SK-MEL-5 (cell line): Measurements from ENCODE around the gene RHNO1. TPM values are rescaled to one million over a fixed set of nuclear protein-coding genes. Genes with fewer than 3 reads are reported as not detected.

Experiments
- DNase-seq: peaks from one replicate; pipeline ENCODE4 v3.0.0-alpha.2; 2016; ENCODE audit warnings: low read depth, low spot score
- in situ Hi-C: cut with HindIII; loops from 2 replicates; pipeline ENCODE4 v1.10.0; 2016; ENCODE audit warnings: low sequenced_read_pairs, high pct_unique_total_duplicates, low pct_unique_long_range_greater_than_20kb
- total RNA-seq: library from RNA; depleted of rRNA; stranded (reverse); fragments of >200 nt; shearing (Covaris generic); gene quantifications from 2 replicates; pipeline ENCODE4 v1.2.3, GENCODE V29; 2014

RHNO1 gene
- total RNA-seq, 1 experiment from 2014 or later: 34.8 TPM

DNA sequence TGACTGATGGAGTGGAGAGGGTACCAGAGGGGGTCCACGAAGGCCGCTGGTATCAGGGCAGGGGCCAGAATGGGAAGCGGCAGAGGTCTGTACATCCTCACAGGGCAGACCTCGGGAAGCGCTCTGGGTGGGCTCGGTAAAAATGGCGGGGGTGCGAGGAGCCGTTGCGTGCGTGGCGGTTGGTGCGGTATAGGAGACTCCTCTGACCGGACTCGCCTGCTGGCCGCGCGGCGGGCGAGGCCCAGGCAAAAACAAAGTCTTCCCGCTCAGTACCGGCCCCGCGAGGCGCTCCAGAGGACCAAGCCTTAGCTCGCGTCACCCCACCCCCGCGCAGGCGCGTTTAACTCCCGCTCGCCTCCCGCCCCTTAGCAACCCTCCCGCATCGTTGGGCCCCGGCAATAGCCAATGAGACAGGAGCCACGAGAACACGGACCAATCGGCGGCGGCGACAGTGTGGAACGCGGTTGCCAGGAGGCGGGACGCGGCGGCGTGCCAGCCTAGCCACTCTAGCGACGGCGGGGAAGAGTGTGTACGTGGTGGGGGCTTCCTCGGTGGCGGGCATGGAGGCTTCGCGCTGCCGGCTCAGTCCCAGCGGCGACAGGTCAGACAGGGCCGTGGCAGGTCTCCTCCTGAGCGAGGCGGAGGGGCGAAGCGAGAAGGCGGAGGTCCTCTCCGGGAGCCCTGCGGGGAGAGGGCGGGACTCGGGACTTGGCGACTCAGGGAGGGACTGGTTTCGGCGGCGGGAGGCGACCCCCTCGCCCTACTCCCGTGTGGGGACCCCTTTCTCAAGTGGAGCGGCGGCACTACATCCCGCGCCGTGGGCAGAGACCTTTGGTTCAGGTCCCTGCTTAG lies 13.6 kb downstream of the RHNO1 start, which contains the start of gene TULP3:
Gene TULP3, plus strand, starts transcription at position 504 of the 852 bp plus-strand sequence. Its CDS starts 57 bp downstream, at position 561.
- peak; percentile 97 for DNase-seq
- in situ Hi-C loops: no loop called here

DNA sequence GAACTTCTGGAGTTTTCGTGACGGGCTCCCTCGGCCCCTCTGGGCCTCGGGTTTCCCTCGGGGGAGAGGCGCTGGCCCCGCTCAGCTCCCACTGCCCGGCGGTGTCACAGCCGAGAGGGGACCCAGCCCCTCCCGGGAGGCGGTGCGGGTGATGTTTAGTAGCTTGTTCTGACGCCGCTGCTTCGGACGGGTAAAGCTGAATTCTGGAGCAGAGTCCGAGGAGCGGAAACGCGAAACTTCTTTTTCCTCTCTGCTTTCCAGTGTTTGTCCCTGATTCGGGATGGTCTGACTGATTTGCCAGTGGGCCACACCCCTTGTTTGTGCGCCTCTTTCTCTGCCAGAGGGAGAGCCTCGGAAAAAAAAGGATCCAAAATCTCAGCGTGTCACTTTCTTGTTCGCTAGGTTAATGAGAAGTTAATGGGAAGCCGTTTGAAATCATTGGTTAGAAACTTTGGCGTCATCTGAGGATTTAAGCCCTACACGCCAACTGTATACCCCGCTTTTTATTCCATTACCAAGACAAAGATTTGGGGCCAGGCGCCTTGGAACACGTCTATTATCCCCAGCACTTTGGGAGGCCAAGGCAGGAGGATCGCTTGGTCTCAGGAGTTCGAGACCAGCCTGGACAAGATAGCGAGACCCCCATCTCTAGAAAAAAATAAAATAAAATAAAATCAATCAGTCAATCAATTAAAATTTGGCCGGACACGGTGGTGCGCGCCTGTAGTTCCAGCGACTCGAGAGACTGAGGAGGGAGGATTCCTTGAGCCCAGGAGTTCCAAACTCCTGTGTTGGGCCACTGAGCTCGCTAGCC lies 14.4 kb downstream of the RHNO1 start:
- in situ Hi-C loops: no loop called here
- peak; percentile 59 for DNase-seq

DNA sequence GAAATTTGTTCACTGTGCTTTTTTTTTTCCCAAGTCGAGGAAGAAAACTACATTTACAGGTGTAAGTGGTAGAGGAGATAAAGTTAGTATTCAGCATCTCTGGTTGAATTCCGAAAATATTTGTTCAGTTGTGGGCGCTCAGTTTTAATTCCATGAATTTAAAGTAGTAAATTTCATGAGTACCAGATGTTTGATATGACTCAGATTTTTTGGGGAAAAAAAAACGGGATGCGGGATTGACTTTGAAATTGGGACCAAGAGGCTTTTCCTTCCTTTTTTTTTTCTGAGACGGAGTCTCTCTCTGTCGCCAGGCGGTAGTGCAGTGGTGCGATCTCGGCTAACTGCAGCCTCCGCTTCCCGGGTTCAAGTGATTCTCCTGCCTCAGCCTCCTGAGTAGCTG lies 15.2 kb downstream of the RHNO1 start:
- no peak for DNase-seq
- in situ Hi-C loops: no loop called here

DNA sequence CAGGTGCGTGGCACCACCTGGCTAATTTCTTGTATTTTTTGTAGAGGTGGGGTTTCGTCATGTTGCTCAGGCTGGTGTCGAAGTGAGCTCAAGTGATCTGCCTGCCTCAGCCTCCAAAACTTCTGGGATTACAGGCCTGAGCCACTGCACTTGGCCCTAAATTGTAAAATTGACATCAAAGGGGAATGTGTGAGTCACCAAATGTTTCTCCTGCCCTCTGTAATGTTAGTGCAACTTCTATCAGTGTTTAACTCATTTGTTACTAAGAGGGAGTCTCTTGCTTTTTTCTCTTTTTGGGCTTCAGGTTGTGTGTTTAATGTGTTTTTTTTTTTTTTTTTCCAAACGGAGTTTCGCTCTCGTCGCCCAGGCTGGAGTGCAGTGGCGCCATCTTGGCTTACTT lies 16.0 kb downstream of the RHNO1 start:
- in situ Hi-C loops: no loop called here
- DNase-seq: no peak

DNA sequence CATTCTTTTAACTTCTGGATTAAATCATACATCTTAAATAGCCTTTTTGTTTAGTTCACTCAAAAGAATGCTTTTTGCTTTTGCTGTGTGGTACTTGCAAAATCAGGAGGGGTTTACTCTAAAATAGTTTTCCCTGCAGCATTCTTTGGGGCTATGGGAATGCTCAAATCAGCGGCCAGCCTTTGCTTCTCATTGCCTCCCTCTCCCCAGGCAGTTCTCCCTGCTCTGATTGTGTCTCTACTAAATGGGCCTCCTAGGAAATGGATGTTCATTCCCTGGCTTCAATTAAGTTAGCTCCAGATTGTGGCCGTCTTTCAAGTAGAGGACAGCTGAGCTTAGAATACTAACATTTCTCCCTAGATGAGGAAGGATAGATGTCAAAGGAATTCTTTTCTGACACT lies 18.0 kb downstream of the RHNO1 start:
- peak; percentile 34 for DNase-seq
- in situ Hi-C loops: no loop called here

DNA sequence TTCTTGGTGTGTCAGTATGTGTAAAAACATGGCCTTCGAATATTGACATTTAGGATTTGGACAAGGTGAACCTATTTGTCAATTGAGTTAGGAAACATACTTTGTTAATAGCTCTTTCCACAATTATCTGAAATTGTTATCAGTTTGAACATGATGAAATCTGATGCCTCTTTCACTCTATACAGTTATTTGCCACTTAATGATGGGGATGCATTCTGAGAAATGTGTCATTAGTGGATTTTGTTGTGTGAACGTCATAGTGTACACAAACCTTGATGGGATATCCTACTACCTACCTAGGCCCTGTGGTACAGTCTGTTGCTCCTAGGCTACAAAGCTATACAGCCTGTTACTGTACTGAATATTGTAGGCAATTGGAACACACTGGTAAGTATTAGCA lies 18.5 kb downstream of the RHNO1 start:
- DNase-seq: no peak
- in situ Hi-C loops: no loop called here

DNA sequence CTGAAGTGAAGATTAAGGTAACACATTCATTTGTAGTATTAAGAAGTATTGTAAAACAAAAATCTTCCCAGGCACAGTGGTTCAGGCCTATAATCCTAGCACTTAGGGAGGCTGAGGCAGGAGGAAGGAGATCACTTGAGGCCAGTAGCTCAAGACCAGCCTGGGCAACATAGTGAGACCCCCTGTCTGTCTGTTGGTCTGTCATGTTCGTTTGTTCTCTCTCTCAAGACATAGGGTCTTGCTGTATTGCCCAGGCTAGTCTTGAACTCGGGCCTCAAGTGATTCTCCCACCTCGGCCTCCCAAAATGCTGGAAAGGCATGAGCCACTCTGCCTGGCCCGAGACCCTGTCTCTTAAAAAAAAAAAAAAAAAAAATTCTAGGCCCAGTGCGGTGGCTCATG lies 20.4 kb downstream of the RHNO1 start:
- DNase-seq: no peak
- in situ Hi-C loops: no loop called here

DNA sequence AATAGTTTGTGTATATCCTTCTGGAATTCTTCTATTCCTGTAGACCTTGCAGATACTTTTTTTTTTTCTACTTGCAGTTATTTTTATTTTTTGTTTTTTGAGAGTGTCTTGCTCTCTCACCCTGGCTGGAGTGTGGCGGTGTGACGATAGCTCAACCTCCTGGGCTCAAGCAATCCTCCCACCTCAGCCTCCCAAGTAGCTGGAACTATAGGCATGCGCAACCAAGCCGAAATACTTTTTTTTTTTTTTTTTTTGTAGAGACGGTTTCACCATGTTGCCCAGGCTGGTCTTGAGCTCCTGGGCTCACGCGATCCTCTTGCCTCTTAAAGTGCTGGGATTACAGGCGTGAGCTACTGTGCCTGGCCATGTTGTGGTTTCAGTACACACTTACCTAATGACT lies 23.6 kb downstream of the RHNO1 start:
- in situ Hi-C loops: no loop called here
- no peak for DNase-seq

DNA sequence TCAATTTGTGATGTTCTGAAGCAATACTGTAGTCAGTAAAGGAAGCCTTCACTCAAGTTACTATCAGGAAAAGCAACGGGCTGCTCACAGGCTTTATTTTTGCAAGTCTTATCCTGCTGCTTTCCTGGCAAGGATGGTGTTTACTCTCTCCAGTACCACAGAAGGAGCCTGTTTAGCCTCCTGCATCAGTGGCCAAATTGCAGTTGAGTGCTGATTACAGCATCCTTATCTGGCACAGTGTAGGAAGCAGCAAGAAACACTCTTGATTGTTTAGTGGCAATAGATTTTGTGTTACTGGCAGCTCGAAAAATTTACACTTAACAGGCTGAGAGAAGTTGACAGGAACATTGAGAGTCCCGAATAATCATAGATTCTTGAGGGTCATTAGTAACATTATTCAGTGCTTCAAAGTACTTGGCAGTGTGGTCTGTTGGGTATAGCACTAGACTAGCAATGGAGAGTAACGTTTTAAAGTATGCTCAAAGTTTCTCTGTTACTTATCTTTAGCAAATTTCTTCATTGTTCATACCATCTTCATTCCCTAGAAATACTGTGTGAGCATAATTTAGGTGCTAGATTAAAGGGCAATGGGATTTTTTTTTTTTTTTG lies 25.4 kb downstream of the RHNO1 start:
- in situ Hi-C loops: no loop called here

DNA sequence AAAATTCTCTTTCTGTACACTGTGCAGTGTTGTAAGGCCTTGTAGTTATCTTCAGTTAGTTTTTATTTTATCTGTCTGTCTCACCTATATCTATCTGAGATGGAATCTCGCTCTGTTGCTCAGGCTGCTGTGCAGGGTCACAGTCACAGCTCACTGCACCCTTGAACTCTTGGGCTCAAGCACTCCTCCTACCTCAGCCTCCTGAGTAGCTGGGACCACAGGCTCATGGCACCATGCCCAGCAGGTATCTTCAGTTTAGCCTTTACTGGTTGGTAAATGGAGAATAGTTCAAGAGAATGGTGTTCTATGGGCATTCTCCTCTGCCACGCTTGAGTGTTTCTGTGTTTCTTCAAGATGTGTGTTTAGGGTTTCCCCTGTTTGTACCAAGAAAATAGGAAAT lies 27.2 kb downstream of the RHNO1 start:
- in situ Hi-C loops: no loop called here
- DNase-seq: no peak

More for the DNA sequence above, 25.4 kb downstream of the RHNO1 start:
- no peak for DNase-seq

DNA sequence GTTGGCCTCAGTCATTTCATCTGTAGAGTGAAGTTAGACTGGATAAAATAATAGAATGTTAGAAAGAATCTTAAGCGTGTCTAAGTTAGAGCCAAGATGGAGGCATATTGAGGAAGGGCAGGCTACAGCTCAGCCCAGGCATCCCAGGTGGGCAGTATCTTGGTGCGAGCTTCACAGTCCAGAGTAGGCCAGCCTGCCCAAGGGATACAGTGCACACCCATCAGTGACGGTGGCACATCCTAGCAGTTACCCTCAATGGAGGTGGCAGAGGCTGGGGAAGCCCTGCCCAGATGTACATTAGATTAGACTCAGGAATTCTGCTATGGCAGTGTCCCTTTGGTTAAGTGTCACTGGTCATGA lies 35.2 kb downstream of the RHNO1 start:
- no peak for DNase-seq
- in situ Hi-C loops: no loop called here

DNA sequence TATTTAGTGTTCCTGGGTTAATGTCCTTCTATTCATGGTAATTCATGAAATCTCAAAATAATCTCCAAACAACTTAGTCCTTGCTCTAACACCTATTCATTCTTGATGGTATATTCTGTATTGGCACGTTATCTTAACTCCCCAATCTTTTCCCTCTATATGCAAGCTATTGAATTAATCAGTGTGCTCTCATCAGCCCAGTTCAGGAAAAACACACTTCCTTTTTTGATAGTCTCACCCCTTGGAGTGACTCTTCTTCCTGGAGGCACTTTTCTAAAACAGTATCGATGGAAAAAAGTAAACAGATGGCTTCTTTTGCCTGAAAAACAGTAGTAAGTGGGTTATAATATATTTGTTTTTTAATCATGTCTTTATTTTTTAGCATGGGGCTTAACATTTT lies 42.2 kb downstream of the RHNO1 start:
- no peak for DNase-seq
- in situ Hi-C loops: no loop called here

DNA sequence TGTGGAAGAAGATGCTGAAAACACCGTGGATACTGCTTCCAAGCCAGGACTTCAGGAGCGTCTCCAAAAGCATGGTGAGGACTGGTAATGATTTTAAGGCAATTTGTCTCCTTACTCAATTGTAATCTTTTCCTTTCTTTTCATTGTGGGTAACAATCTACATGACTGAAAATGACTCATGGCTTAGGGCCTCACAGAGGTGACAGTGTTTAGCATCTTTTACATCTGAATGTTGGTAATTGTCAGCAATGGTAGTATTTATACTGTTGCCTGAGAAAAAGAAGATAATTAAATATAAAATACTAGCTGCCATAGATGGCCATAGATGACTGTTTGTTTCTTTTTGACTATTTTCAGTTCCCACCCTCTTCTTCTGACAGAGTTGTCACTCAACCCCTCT lies 45.3 kb downstream of the RHNO1 start:
- in situ Hi-C loops: no loop called here
- no peak for DNase-seq

DNA sequence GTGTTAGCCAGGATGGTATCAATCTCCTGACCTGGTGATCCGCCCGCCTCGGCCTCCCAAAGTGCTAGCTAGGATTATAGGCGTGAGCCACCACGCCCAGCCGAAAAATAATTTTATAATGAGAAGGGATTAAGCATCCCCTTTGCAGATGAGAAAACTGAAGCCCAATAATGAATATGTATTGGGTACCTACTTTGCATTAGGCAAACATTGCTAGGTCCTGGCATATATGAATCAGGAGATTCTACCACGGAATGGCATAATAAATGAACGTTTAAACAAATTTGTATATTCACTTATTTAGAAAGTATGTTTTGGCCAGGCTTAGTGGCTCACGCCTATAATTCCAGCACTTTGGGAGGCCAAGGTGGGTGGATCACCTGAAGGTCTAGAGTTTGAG lies 46.0 kb downstream of the RHNO1 start:
- no peak for DNase-seq
- in situ Hi-C loops: no loop called here

DNA sequence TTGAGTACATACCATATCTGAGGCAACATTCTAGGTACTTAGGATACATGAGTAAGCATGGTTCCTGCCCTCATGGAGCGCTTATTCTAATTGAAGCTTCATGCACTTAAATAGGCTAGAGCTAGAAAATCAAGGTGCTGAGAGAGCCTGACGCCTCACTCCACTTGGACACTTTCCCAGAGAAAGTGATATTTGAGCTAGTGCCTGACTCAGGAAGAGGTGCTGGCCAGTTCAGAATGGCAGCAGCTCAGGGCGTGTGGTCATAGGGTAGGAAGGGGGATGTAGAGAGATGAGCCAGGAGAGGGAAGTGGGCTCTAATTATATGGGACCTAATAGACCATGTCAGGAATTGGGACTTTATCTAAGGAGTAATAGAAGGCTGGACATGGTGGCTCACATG lies 47.0 kb downstream of the RHNO1 start:
- no peak for DNase-seq

DNA sequence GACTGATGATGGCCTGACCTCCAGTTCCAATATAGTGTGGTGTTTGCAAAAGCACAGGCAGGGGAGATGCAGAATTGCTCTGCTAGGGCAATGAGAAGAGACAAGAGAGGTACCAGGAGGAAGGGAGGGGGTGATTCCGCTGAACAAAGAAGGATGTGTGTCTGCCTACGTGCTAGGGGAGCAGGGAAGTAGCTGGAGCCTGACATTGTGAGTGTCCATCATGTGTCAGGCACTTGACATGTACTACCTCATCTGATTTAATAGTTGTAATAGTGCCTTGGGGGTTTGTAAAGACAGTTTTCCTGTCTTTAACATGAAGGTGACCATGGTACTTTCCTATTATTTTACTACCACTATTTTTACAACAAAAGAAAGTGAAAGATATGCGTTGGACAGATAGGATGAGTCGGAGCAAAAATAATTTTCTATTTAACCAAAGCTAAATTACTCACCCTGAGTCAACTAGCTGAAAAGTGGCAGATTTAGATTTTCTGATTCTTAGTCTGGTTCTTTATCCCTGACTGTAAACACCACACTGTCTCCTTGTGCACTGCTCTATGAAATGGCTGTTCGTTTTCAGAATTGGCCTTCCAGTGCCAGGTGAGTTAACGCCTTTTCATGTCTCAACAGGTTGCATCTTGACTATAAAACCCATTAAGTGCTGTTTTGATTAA lies 48.4 kb downstream of the RHNO1 start:
- DNase-seq: peak; percentile 85
- in situ Hi-C loops: no loop called here

More for the DNA sequence above, 47.0 kb downstream of the RHNO1 start:
- in situ Hi-C loops: no loop called here

DNA sequence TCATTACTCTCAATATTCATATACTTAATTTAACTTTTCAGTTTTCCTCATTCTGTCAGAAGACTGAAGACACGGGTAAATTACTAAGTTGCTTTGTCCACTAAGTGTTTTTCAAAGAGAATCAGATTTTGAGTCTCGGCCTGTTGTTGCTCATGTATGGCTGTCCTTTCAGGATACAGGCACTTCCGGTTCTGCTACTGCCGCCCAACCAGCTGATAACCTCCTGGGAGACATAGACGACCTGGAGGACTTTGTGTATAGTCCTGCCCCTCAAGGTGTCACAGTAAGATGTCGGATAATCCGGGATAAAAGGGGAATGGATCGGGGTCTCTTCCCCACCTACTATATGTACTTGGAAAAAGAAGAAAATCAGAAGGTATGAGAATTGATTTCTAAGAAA lies 53.8 kb downstream of the RHNO1 start:
- no peak for DNase-seq
- in situ Hi-C loops: no loop called here

DNA sequence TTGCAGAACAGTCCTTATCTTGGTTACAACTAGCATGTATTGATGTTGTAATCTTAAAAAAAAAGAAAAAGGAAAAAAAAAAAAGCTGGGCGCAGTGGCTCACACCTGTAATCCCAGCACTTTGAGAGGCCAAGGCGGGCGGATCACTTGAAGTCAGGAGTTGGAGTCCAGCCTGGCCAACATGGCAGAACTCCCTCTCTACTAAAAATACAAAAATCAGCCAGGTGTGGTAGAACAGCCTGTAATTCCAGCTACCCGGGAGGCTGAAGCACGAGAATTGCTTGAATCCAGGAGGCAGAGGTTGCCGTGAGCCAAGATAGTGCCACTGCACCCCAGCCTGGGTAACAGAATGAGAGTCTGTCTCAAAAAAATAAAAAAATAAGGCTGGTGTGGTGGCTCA lies 56.6 kb downstream of the RHNO1 start:
- DNase-seq: no peak
- in situ Hi-C loops: no loop called here
